ENCODE measurements around the gene SERPINA3.

The SERPINA3 gene

GRCh38 chr14:94612580-94613554 lies 676 bp downstream of the SERPINA3 start:
- no peak for FAIRE-seq
- DNase-seq (ENCODE audit: insufficient read length, low spot score): no peak

- no peak for FAIRE-seq
- DNase-seq (ENCODE audit: insufficient read length, low spot score): no peak
Observed at GRCh38 chr14:94613720-94614644, 1.8 kb downstream of the SERPINA3 start.

GRCh38 chr14:94614802-94615201 lies 2.6 kb downstream of the SERPINA3 start:
- FAIRE-seq: no peak
- DNase-seq (ENCODE audit: insufficient read length, low spot score): no peak

GRCh38 chr14:94615254-94615653 lies 3.1 kb downstream of the SERPINA3 start:
- DNase-seq (ENCODE audit: insufficient read length, low spot score) (no peak), FAIRE-seq (no peak)

GRCh38 chr14:94615823-94616570 lies 3.8 kb downstream of the SERPINA3 start:
- FAIRE-seq (no peak), DNase-seq (ENCODE audit: insufficient read length, low spot score) (no peak)

GRCh38 chr14:94617366-94617941 lies 5.3 kb downstream of the SERPINA3 start:
- no peak for DNase-seq (ENCODE audit: insufficient read length, low spot score)
- FAIRE-seq: no peak

GRCh38 chr14:94617988-94618822 lies 6.0 kb downstream of the SERPINA3 start:
- FAIRE-seq (no peak), DNase-seq (ENCODE audit: insufficient read length, low spot score) (no peak)

DNA sequence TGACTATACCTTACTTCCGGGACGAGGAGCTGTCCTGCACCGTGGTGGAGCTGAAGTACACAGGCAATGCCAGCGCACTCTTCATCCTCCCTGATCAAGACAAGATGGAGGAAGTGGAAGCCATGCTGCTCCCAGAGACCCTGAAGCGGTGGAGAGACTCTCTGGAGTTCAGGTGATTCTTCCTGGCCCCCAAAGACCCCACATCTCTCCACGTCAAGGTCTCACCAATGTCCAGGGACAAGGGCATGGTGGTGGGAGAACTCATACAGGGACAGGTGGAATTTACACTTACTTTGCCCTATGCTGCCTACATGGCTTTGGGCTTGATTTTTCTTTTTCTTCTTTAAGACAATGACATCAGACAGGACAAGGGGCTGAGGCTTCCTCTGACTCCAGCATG lies 7.1 kb downstream of the SERPINA3 start:
- DNase-seq (ENCODE audit: insufficient read length, low spot score) (no peak), FAIRE-seq (no peak)

DNA sequence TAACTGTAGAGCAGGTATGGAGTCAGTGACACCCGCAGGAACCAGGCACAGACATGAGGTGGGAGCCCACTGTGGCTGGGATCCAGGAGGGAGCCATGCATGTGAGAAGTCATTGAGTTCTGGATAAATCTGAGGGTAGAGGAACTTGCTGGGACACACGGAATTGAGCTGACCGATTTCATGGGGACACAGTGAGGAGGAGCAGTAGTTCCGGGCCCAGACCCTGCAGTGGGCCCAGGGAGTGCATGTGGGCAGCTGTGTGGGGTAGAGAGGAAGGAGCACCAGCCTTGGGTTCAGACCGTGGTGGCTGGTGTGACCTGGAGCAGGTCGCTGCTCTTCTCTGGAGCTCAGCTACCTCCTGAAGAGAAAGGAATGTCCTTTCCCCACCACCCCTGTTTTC lies 8.4 kb downstream of the SERPINA3 start:
- FAIRE-seq (no peak), DNase-seq (ENCODE audit: insufficient read length, low spot score) (no peak)

DNA sequence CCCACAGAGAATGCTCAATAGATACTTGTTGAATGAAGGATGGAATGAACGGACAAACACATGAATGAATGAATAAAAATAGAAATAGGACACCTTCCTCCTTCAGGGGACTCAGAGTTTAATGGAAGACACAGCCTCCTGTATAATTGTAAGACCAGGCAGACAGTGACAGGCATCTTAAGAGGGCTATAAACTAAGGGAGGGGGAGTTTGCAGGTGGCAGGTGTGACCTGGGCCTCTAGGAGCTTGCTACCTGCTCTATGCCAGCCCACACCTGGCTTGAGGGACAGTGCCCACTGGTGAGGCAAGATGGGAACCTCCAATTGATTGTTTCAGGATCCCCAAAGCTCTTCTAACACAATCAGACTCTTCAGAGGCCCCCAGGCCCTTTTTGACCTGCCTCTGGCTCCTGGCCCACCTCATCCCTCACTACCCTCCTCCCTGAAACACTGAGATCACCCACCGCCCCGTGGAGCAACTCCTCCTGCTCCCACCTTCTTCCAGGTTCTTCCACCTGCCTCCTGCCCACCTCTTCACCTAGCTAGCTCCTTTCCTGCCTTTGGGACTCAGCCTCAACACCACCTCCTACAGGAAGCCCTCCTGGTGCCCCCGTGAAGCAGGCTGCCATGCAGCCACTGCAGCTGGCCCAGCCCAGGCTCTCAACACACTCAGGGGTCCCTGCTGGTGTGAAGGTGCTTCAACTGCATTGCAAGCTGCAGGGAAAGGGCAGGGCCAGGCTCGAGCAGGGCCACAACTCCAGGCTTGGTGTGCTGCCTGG lies 9.4 kb downstream of the SERPINA3 start:
- DNase-seq (ENCODE audit: insufficient read length, low spot score) (no peak), FAIRE-seq (no peak)

GRCh38 chr14:94622653-94623421 lies 10.6 kb downstream of the SERPINA3 start:
- DNase-seq (ENCODE audit: insufficient read length, low spot score) (no peak), FAIRE-seq (no peak)

DNA sequence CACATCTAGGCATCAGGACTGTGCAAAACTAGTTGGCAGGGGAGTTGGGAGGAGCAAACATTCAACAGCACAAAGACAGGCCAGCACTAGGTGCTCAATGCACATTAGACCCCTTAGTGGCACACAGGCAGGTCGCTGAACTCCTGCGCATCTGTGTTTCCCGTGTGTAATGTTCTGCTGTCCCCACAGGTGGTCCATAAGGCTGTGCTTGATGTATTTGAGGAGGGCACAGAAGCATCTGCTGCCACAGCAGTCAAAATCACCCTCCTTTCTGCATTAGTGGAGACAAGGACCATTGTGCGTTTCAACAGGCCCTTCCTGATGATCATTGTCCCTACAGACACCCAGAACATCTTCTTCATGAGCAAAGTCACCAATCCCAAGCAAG lies 11.2 kb downstream of the SERPINA3 start:
- FAIRE-seq (no peak), DNase-seq (ENCODE audit: insufficient read length, low spot score) (no peak)

DNA sequence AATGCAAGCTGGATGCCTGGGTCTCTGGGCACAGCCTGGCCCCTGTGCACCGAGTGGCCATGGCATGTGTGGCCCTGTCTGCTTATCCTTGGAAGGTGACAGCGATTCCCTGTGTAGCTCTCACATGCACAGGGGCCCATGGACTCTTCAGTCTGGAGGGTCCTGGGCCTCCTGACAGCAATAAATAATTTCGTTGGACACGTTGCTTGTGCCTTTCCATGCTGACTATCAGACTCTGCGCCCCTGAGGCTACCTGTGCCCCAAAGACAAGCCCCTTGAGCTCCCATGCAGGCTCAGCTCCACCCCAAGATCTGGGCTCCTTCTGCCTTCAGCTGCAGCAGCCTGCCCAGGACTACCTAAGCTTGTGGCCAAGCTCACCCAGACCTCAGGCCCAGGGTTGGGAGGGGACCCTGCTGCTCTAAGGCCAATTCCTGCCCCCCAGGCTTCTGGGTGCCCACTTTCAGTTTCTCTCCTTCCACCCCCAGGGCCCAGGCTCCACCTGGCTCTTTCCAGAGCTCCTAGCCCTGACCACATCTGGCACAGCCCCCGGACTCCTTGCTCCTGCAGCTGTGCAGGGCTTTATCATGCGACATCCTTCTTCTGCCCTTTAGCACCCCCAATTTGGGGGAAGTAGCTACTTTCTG lies 11.8 kb downstream of the SERPINA3 start:
- no peak for FAIRE-seq
- DNase-seq (ENCODE audit: insufficient read length, low spot score): no peak

- FAIRE-seq: no peak
- DNase-seq (ENCODE audit: insufficient read length, low spot score): no peak
Observed at GRCh38 chr14:94624537-94625352, 12.6 kb downstream of the SERPINA3 start.

GRCh38 chr14:94625353-94625635 lies 13.1 kb downstream of the SERPINA3 start:
- FAIRE-seq (no peak), DNase-seq (ENCODE audit: insufficient read length, low spot score) (no peak)

DNA sequence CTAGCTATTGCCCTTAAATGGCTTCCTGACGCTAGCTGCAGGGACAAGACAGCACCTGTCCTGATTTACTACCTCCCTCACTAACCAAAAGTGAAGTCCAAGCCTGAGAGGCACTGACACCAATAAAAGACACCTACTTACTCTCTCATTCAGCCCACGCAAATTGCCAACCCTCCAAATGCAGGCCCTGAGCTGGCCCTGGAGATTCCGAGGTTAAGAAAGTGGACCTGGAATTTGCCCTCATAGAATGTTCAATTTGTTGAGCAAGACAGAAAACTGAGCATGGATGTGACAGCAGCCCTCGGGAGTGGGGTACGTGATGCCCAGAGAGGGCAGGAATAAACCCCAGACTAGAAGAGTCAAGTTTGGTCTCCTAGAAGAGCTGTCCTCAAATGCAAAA lies 16.4 kb downstream of the SERPINA3 start:
- FAIRE-seq: no peak
- DNase-seq (ENCODE audit: insufficient read length, low spot score): no peak

GRCh38 chr14:94630396-94630795 lies 18.2 kb downstream of the SERPINA3 start:
- FAIRE-seq (no peak), DNase-seq (ENCODE audit: insufficient read length, low spot score) (no peak)

Measured in GM19239 (cell line).